Fibroblast of lung (primary cell): ENCODE results near the gene GNA12.

Experiments
- CTCF ChIP-seq, 2 donors: IDR thresholded peaks in 1 of 2; conservative IDR thresholded peaks in 1 of 2; 1 replicate in 1 of 2; 2 replicates in 1 of 2; pipeline ENCODE4 v1.5.1; 2011 to 2012; ENCODE audit warnings: low read length in 2 of 2, control low read depth in 1 of 2, inconsistent platforms in 1 of 2, low read depth in 1 of 2, mild to moderate bottlenecking in 1 of 2
- EZH2 ChIP-seq: IDR thresholded peaks from 2 replicates; pipeline ENCODE4 v1.5.1; 2012; ENCODE audit warnings: low read length, control low read depth, mild to moderate bottlenecking; ENCODE audit errors: missing control alignments

GRCh38 chr7:2818121-2818520 lies 26.0 kb downstream of the GNA12 start:
- no peak for TF ChIP-seq CTCF (conservative IDR thresholded peaks at IDR 0.05 in 1 of 2, IDR thresholded peaks at IDR 0.05 in 1 of 2; ENCODE audit: low read depth in 1 of 2, low read length in 2 of 2)
- no peak for TF ChIP-seq EZH2
